CD1c-positive myeloid dendritic cell (primary cell): ENCODE measurements around the gene MLX.

Experiments
- DNase-seq: peaks from one replicate; pipeline ENCODE4 v3.0.0-alpha.2; 2016; ENCODE audit errors: extremely low spot score

The MLX gene, protein sequence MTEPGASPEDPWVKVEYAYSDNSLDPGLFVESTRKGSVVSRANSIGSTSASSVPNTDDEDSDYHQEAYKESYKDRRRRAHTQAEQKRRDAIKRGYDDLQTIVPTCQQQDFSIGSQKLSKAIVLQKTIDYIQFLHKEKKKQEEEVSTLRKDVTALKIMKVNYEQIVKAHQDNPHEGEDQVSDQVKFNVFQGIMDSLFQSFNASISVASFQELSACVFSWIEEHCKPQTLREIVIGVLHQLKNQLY

GRCh38 chr17:42566883-42567573 lies at the start of gene MLX:
Gene MLX, plus strand, starts transcription at chr17:42567100. Its CDS starts 25 bp downstream, at chr17:42567125.
- peak; percentile 97 for DNase-seq

- DNase-seq = peak; percentile 94
Measured at GRCh38 chr17:42517516-42517915, 49.4 kb upstream of the MLX start.

GRCh38 chr17:42518046-42518754 lies 48.7 kb upstream of the MLX start:
- DNase-seq = peak; percentile 92

DNA sequence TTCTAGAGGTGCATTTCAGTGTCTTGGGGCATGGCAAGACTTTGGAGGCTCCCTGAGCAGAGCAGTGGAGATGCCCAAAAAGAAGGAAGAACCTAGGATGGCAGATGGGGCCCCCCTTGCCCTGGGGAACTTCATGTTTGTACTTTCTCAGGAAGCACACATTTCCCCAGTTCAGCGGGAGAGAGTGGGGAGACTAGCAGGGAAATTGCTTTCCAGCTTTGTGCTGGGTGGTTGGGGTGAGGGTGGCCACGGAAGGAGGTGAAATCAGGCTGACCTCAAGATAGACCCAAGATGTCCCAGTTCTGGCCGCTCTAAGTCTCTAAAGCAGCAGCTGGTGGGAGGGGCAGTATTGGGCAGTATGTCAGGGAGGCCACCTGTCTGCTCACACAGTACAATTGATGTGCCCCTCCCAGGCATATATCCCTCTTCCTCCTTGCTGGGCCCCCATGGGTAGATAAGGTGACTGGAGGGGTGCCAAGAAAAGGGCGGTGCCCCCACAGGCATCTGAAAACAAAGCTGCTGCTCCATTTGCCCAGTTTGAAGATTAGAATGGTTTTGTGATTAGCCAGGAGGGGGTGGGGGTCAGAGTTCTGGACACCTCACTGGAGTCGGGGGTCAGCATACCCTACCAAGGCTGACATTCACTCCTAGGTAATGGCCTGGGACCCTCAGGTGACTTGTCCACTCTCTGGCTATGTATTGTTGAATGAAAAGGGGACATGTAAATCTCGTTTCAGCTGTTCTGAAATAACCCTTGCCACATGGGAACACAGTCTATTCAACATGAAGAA lies 48.0 kb upstream of the MLX start:
- DNase-seq = no peak

DNA sequence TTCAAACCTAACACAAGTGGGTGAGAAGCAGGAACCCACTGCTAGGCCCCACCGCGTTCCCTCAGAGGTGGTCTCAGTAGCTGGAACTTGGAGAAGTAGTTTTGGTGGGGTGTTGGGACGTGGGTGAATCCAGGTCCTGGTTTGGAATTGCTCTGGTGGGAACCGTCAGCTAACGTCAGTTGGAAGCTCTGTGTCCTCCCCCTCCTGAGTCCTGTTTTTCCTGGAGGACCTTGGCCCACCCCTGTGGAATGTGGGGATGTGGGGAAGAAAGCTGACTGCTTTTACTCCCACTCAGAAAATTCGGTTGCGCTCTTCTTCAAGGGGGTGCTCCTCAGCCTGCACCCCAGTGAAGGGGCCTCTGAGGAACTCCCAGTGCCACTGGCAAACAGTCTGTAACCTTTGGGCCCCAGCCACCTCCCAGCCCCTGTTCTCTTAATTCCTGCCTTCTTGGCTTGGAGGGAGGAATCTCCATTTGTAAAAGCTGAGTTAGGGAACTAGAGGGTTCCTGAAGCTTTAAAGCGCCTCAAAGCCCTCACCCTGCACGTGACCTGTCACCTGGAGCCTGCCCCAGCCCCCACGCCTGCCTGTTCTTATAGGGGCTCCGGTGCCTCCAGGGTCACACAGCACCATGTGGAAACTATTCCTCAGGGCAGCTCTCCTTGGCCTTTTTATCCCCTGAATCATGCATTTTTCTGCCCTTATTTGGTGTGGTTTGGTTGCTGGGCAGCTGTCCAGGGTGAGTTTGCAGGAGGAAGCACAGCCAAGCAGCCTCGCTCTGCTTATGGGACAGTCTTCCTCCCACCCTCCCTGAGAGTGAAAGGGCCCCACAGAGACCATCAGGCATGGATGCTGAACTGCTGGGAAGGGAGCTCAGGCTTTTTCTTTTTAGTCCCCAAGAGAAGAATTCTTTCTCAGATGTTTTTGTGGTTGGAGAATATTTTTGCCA lies 47.1 kb upstream of the MLX start:
- DNase-seq = peak; percentile 60

DNA sequence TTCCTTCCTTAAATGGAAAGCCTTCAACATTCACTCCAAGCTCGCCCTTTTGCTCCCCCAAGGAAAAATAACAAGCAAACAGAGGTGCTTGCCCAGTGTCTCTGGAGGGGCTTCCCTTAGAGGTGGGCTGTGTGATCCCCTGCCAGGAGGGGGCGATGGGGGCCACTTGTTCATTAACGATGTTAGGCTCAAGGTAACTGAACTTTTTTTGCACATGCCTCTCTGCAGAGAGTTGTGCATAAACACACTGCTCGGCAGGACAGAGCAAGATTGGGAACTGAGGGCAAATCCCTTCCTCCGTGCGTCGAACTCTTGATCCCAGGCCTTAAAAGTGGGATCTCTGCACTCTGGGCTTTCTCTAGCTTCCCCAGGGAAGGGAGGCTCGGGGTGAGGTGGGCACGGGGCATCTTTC lies 46.4 kb upstream of the MLX start:
- DNase-seq = no peak

DNA sequence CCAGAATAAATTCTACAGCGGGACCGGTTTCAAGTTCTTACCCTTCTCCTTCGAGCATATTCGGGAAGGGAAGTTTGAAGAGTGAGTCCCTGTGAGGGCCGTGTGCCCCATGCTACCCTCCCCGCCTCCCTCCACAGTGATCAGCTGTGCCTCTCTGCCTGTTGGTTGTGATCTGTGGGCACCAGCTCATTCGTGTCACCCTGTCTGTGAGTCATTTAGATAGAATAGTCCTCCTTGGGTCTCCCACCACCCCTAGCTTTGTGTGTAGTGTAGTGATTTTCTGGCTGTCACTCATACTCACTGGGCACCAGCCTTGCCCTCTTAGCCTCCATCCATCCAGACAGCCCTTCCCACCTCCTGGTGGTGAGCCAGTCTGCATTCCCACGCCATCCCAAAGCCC lies 45.9 kb upstream of the MLX start:
- DNase-seq = no peak

DNA sequence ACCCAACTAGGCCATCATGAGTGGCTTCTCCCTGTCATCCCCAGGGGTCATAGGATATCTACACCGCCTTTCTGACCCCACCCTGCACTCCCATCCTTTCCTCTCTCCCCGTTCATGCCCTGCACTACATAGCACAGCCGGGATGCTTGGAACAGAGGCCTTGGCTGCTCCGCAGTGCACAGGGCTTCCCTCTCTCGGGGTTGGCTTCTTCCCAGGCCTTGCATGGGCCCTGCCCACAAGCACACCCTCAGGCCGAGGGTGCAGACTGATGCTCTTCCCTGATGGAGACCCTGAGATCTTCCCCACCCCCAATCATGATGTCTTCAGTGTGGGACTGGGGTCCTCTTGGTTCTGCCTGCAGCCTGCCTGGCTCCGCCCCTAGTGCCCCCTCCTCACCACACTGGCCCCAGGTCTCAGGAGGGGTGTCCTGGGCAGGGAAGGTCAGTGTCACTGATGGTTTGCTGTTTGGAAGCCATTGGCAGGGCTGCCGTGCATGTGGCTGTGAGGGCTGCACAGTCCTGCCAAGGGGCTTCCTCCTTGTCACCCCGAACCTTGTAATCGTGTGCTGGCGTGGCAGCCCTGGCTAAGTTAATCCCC lies 45.1 kb upstream of the MLX start:
- DNase-seq = no peak

- DNase-seq = no peak
Measured at GRCh38 chr17:42522263-42522790, 44.6 kb upstream of the MLX start.

- no peak for DNase-seq
Measured at GRCh38 chr17:42522798-42523278, 44.1 kb upstream of the MLX start.

GRCh38 chr17:42525221-42525620 lies 41.7 kb upstream of the MLX start:
- DNase-seq = no peak

DNA sequence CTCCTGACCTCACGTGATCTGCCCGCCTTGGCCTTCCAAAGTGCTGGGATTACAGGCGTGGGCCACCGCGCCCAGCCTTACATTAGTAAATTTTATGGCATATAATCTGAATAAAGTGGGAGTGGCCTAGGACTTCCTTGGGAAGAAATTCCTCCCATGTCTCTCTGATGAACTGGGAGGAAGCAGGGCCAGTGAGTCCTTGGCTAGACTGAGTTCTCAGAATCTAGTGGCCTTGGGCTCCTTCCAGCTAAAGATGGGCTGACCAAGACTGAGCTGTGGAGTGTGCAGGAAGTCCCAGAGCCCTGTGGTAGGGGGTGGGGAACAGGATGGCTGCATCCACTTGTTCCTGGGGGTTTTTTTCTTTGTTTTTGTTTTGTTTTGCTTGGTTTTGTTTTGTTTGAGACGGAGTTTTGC lies 40.9 kb upstream of the MLX start:
- peak; percentile 13 for DNase-seq

GRCh38 chr17:42527932-42528331 lies 39.0 kb upstream of the MLX start:
- no peak for DNase-seq

- DNase-seq = no peak
Measured at GRCh38 chr17:42529061-42529460, 37.8 kb upstream of the MLX start.

DNA sequence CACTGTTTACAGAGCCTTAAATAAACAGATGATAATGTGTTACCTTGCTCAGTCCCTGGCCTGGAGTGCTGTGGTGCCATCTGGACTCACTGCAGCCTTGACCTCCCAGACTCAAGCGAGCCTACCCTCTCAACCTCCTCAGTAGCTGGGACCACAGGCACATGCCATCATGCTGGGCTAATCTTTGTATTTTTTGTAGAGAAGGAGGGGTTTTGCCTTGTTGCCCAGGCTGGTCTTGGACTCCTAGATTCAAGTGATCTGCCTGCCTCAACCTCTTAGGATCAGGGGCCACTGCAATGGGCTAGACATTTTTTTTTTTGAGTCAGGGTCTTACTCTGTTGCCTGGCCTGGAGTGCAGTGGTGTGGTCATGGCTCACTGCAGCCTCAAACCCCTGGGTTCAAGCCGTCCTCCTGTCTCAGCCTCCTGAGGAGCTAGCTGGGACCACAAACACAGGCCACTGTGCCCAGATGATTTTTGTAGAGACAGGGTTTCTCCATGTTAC lies 35.9 kb upstream of the MLX start:
- no peak for DNase-seq

GRCh38 chr17:42531455-42532354 lies 35.2 kb upstream of the MLX start:
- peak; percentile 72 for DNase-seq

DNA sequence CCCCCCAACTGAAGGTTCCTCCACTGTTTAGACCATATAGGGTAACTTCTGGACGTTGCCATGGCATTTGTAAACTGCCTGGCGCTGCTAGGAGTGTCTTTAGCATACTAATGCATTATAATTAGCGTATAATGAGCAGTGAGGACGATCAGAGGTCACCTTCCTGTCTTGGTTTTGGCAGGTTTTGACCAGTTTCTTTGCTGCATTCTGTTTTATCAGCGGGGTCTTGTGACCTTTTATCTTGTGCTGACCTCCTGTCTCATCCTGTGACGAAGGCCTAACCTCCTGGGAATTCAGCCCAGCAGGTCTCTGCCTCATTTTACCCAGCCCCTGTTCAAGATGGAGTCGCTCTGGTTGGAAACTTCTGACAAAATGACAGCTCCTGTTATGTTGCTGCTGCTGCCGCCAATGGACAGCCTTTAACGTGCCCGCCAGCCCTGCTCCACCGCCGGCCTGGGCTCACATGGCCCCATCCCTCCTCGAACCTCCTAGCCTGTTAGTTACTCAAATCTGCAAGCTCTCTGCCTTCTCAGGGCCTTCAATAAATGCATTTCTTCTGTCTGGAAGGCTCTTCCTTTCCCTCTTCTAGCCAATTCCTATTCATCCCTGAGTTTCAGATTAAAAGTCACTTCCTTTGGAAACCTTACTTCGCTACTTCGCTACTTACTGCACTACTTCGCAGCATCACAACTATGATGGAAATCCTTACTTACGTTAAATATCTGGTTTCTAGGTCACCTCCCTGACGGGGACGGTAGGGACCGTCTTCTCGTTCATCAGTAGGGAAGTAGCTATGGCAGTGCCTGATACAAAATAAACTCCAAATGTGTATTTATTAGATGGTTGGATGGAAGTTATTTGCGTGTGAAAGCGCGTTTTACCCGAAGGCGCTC lies 31.5 kb upstream of the MLX start:
- no peak for DNase-seq

- peak; percentile 95 for DNase-seq
Measured at GRCh38 chr17:42536048-42536371, 30.9 kb upstream of the MLX start, which contains the start of gene NAGLU. Gene NAGLU, plus strand, starts transcription at chr17:42536241. Its CDS starts 32 bp downstream, at chr17:42536273.
